ENCODE measurements around the gene PAPSS2.

DNA sequence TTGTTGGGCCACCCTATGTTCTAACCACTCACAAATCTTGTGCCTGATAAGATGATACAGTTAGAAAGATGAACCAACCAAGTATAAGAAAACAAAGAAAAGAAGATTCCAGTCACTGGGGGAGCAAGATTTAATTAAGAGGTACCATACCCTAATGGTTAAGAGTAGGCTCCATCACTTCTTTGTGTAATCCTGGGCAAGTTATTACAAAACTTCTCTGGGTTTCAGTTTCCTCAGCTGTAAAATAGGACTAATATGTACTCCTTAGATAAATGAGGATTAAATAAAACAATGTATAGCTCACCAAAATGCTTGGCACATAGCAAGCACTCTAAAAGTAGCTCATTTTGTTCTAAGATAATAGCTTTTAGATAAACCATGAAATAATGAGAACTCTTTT, 99.9 kb downstream of the PAPSS2 start:
- TF ChIP-seq POLR2A (IDR thresholded peaks at IDR 0.05) (no peak), POLR2AphosphoS5 (IDR thresholded peaks at IDR 0.05) (no peak)
- TF ChIP-seq, protein P1, sequence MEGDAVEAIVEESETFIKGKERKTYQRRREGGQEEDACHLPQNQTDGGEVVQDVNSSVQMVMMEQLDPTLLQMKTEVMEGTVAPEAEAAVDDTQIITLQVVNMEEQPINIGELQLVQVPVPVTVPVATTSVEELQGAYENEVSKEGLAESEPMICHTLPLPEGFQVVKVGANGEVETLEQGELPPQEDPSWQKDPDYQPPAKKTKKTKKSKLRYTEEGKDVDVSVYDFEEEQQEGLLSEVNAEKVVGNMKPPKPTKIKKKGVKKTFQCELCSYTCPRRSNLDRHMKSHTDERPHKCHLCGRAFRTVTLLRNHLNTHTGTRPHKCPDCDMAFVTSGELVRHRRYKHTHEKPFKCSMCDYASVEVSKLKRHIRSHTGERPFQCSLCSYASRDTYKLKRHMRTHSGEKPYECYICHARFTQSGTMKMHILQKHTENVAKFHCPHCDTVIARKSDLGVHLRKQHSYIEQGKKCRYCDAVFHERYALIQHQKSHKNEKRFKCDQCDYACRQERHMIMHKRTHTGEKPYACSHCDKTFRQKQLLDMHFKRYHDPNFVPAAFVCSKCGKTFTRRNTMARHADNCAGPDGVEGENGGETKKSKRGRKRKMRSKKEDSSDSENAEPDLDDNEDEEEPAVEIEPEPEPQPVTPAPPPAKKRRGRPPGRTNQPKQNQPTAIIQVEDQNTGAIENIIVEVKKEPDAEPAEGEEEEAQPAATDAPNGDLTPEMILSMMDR (IDR thresholded peaks at IDR 0.05) = no peak
